ENCODE measurements around the gene TIAM2.

DNA sequence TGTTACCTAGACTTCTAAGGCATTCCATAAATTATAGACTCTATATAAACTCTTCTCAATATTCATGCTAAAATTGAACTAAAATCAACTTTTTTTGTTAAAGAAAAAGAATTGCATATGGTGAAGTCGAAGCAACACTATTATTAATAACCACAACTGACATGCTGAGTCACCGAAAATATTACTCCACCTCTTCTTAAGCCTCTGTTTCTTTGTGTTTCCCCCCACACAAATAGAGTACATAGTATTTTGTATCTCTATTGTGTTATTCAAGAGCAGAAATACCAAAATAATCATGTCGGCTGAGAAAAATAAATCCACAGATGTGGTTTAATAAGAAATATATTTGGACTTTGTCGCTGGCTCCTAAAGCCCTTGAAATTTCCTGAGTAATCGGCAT is 295.4 kb downstream of the TIAM2 start:
- TF ChIP-seq POLR2A (IDR thresholded peaks at IDR 0.05; ENCODE audit: low read length) = no peak
- no peak for TF ChIP-seq GATA1 (IDR thresholded peaks at IDR 0.05; ENCODE audit: low read depth, low read length)

All from erythroblast (primary cell).